ENCODE data around the gene TMEM131.

GRCh38 chr2:97993926-97994325, 1.8 kb downstream of the TMEM131 start:
- TF ChIP-seq, protein P1, sequence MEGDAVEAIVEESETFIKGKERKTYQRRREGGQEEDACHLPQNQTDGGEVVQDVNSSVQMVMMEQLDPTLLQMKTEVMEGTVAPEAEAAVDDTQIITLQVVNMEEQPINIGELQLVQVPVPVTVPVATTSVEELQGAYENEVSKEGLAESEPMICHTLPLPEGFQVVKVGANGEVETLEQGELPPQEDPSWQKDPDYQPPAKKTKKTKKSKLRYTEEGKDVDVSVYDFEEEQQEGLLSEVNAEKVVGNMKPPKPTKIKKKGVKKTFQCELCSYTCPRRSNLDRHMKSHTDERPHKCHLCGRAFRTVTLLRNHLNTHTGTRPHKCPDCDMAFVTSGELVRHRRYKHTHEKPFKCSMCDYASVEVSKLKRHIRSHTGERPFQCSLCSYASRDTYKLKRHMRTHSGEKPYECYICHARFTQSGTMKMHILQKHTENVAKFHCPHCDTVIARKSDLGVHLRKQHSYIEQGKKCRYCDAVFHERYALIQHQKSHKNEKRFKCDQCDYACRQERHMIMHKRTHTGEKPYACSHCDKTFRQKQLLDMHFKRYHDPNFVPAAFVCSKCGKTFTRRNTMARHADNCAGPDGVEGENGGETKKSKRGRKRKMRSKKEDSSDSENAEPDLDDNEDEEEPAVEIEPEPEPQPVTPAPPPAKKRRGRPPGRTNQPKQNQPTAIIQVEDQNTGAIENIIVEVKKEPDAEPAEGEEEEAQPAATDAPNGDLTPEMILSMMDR (conservative IDR thresholded peaks at IDR 0.05; ENCODE audit: low read length): no peak
- TF ChIP-seq EZH2phosphoT487 (IDR thresholded peaks at IDR 0.05; ENCODE audit: borderline replicate concordance, low read depth, low read length): no peak
